ENCODE results near the gene VAPB.
"Not testable (repeated sequence)": the region's sequence is repeated elsewhere in the genome, so short reads cannot be mapped to it uniquely, and the experiment has no call there.

Gene VAPB

GRCh38 chr20:58362206-58362516, 26.9 kb upstream of the VAPB start:
- H3K36me3 ChIP-seq (ENCODE audit: insufficient read depth, low read depth, low read length): peaks cover 34% of the 10 kb centered on the region
- no peaks in the 10 kb centered on the region for H3K27me3 ChIP-seq (ENCODE audit: insufficient read depth, low read length)
- H3K27ac ChIP-seq (ENCODE audit: low read length): no peak overlapping the region
- H3K9me3 ChIP-seq (ENCODE audit: insufficient read depth, low read depth, low read length): no peaks in the 10 kb centered on the region
- H3K9ac ChIP-seq (ENCODE audit: low read depth, low read length): no peak overlapping the region
- no peak overlapping the region for H3K4me3 ChIP-seq (ENCODE audit: low read length)
- peaks cover 6% of the 10 kb centered on the region; the same call in 1 of the 2 replicates for H3K4me1 ChIP-seq (ENCODE audit: insufficient read depth, low read length)

GRCh38 chr20:58362970-58363369, 26.1 kb upstream of the VAPB start:
- Histone ChIP-seq H3K4me3 (ENCODE audit: low read length) (no peak overlapping the region), H3K27me3 (ENCODE audit: insufficient read depth, low read length) (no peaks in the 10 kb centered on the region), H3K27ac (ENCODE audit: low read length) (no peak overlapping the region), H3K9me3 (ENCODE audit: insufficient read depth, low read depth, low read length) (no peaks in the 10 kb centered on the region), H3K9ac (ENCODE audit: low read depth, low read length) (no peak overlapping the region), H3K4me1 (ENCODE audit: insufficient read depth, low read length) (peaks cover 6% of the 10 kb centered on the region; the same call in 1 of the 2 replicates), H3K36me3 (ENCODE audit: insufficient read depth, low read depth, low read length) (peaks cover 33% of the 10 kb centered on the region)

GRCh38 chr20:58366866-58367265, 22.2 kb upstream of the VAPB start:
- H3K9me3 ChIP-seq (ENCODE audit: insufficient read depth, low read depth, low read length): no peaks in the 10 kb centered on the region
- H3K27me3 ChIP-seq (ENCODE audit: insufficient read depth, low read length): no peaks in the 10 kb centered on the region
- no peak overlapping the region for H3K9ac ChIP-seq (ENCODE audit: low read depth, low read length)
- peaks cover 6% of the 10 kb centered on the region; the same call in 1 of the 2 replicates for H3K4me1 ChIP-seq (ENCODE audit: insufficient read depth, low read length)
- H3K27ac ChIP-seq (ENCODE audit: low read length): no peak overlapping the region
- peaks cover 7% of the 10 kb centered on the region for H3K36me3 ChIP-seq (ENCODE audit: insufficient read depth, low read depth, low read length)
- H3K4me3 ChIP-seq (ENCODE audit: low read length): no peak overlapping the region

- Histone ChIP-seq H3K9me3 (ENCODE audit: insufficient read depth, low read depth, low read length) (no peaks in the 10 kb centered on the region), H3K27me3 (ENCODE audit: insufficient read depth, low read length) (no peaks in the 10 kb centered on the region), H3K9ac (ENCODE audit: low read depth, low read length) (peak overlapping the region; percentile 7; the same call in 1 of the 2 replicates), H3K4me3 (ENCODE audit: low read length) (no peak overlapping the region), H3K27ac (ENCODE audit: low read length) (no peak overlapping the region), H3K4me1 (ENCODE audit: insufficient read depth, low read length) (peaks cover 29% of the 10 kb centered on the region), H3K36me3 (ENCODE audit: insufficient read depth, low read depth, low read length) (no peaks in the 10 kb centered on the region)
These were observed 16.2 kb upstream of the VAPB start for GRCh38 chr20:58372806-58373205.

- H3K4me3 ChIP-seq (ENCODE audit: low read length); H3K36me3 ChIP-seq (ENCODE audit: insufficient read depth, low read depth, low read length); H3K9me3 ChIP-seq (ENCODE audit: insufficient read depth, low read depth, low read length); H3K27me3 ChIP-seq (ENCODE audit: insufficient read depth, low read length); H3K27ac ChIP-seq (ENCODE audit: low read length): not testable (repeated sequence)
- peaks cover 29% of the 10 kb centered on the region for H3K4me1 ChIP-seq (ENCODE audit: insufficient read depth, low read length)
- peak overlapping the region; percentile 7; the same call in 1 of the 2 replicates for H3K9ac ChIP-seq (ENCODE audit: low read depth, low read length)
These were observed 15.7 kb upstream of the VAPB start for GRCh38 chr20:58373296-58373695.

- Histone ChIP-seq H3K27me3 (ENCODE audit: insufficient read depth, low read length) (no peaks in the 10 kb centered on the region), H3K9ac (ENCODE audit: low read depth, low read length) (peak overlapping the region; percentile 47; the same call in 1 of the 2 replicates), H3K36me3 (ENCODE audit: insufficient read depth, low read depth, low read length) (no peaks in the 10 kb centered on the region), H3K27ac (ENCODE audit: low read length) (peak overlapping the region; percentile 85), H3K4me3 (ENCODE audit: low read length) (peak overlapping the region; percentile 20; the same call in 1 of the 2 replicates), H3K9me3 (ENCODE audit: insufficient read depth, low read depth, low read length) (no peaks in the 10 kb centered on the region), H3K4me1 (ENCODE audit: insufficient read depth, low read length) (peaks cover 29% of the 10 kb centered on the region)
These were observed 14.8 kb upstream of the VAPB start for GRCh38 chr20:58374027-58374850.

GRCh38 chr20:58374906-58375758, 13.9 kb upstream of the VAPB start:
- Histone ChIP-seq H3K4me3 (ENCODE audit: low read length) (peak overlapping the region; percentile 32; the same call in 1 of the 2 replicates), H3K4me1 (ENCODE audit: insufficient read depth, low read length) (peaks cover 29% of the 10 kb centered on the region), H3K27me3 (ENCODE audit: insufficient read depth, low read length) (no peaks in the 10 kb centered on the region), H3K27ac (ENCODE audit: low read length) (peak overlapping the region; percentile 85), H3K9ac (ENCODE audit: low read depth, low read length) (peak overlapping the region; percentile 63; the same call in 1 of the 2 replicates), H3K36me3 (ENCODE audit: insufficient read depth, low read depth, low read length) (no peaks in the 10 kb centered on the region), H3K9me3 (ENCODE audit: insufficient read depth, low read depth, low read length) (no peaks in the 10 kb centered on the region)

GRCh38 chr20:58375759-58376352, 13.2 kb upstream of the VAPB start:
- H3K9ac ChIP-seq (ENCODE audit: low read depth, low read length): peak overlapping the region; percentile 63; the same call in 1 of the 2 replicates
- no peaks in the 10 kb centered on the region for H3K9me3 ChIP-seq (ENCODE audit: insufficient read depth, low read depth, low read length)
- H3K4me3 ChIP-seq (ENCODE audit: low read length): peak overlapping the region; percentile 32; the same call in 1 of the 2 replicates
- H3K27ac ChIP-seq (ENCODE audit: low read length): no peak overlapping the region
- H3K27me3 ChIP-seq (ENCODE audit: insufficient read depth, low read length): no peaks in the 10 kb centered on the region
- peaks cover 29% of the 10 kb centered on the region for H3K4me1 ChIP-seq (ENCODE audit: insufficient read depth, low read length)
- no peaks in the 10 kb centered on the region for H3K36me3 ChIP-seq (ENCODE audit: insufficient read depth, low read depth, low read length)

- no peaks in the 10 kb centered on the region for H3K27me3 ChIP-seq (ENCODE audit: insufficient read depth, low read length)
- peaks cover 29% of the 10 kb centered on the region for H3K4me1 ChIP-seq (ENCODE audit: insufficient read depth, low read length)
- peaks cover 9% of the 10 kb centered on the region; the same call in 1 of the 2 replicates for H3K9me3 ChIP-seq (ENCODE audit: insufficient read depth, low read depth, low read length)
- no peak overlapping the region for H3K4me3 ChIP-seq (ENCODE audit: low read length)
- H3K36me3 ChIP-seq (ENCODE audit: insufficient read depth, low read depth, low read length): no peaks in the 10 kb centered on the region
- H3K9ac ChIP-seq (ENCODE audit: low read depth, low read length): no peak overlapping the region
- H3K27ac ChIP-seq (ENCODE audit: low read length): no peak overlapping the region
These were observed 12.0 kb upstream of the VAPB start for GRCh38 chr20:58377017-58377416.

GRCh38 chr20:58377766-58378401, 11.1 kb upstream of the VAPB start:
- no peak overlapping the region for H3K4me3 ChIP-seq (ENCODE audit: low read length)
- no peaks in the 10 kb centered on the region for H3K36me3 ChIP-seq (ENCODE audit: insufficient read depth, low read depth, low read length)
- H3K27me3 ChIP-seq (ENCODE audit: insufficient read depth, low read length): no peaks in the 10 kb centered on the region
- H3K4me1 ChIP-seq (ENCODE audit: insufficient read depth, low read length): peaks cover 22% of the 10 kb centered on the region
- H3K27ac ChIP-seq (ENCODE audit: low read length): no peak overlapping the region
- H3K9ac ChIP-seq (ENCODE audit: low read depth, low read length): no peak overlapping the region
- peaks cover 9% of the 10 kb centered on the region; the same call in 1 of the 2 replicates for H3K9me3 ChIP-seq (ENCODE audit: insufficient read depth, low read depth, low read length)

GRCh38 chr20:58378704-58379103, 10.3 kb upstream of the VAPB start:
- no peaks in the 10 kb centered on the region for H3K36me3 ChIP-seq (ENCODE audit: insufficient read depth, low read depth, low read length)
- H3K9ac ChIP-seq (ENCODE audit: low read depth, low read length): no peak overlapping the region
- peaks cover 9% of the 10 kb centered on the region; the same call in 1 of the 2 replicates for H3K9me3 ChIP-seq (ENCODE audit: insufficient read depth, low read depth, low read length)
- H3K27me3 ChIP-seq (ENCODE audit: insufficient read depth, low read length): no peaks in the 10 kb centered on the region
- H3K4me3 ChIP-seq (ENCODE audit: low read length): no peak overlapping the region
- H3K4me1 ChIP-seq (ENCODE audit: insufficient read depth, low read length): peaks cover 22% of the 10 kb centered on the region
- H3K27ac ChIP-seq (ENCODE audit: low read length): no peak overlapping the region
